HepG2 (cell line): ENCODE data around the gene MASP1. TPM values are rescaled to one million over a fixed set of nuclear protein-coding genes. Genes with fewer than 3 reads are reported as not detected.
A peak's percentile ranks its signal among the peaks of the same experiment; 100 is the strongest.

Experiments
- CBX5 ChIP-seq: sonication (generic); formaldehyde crosslinking; IDR thresholded peaks from 2 replicates; pipeline ENCODE4 v1.4.0; 2020; ENCODE audit warnings: missing genetic modification reagents, borderline replicate concordance
- EEA1 ChIP-seq: sonication (generic); formaldehyde crosslinking; IDR thresholded peaks from 2 replicates; pipeline ENCODE4 v1.5.1; 2020; ENCODE audit warnings: mild to moderate bottlenecking, missing genetic modification reagents, borderline replicate concordance
- FIP1L1 ChIP-seq: fragments of 200-400 bp; formaldehyde crosslinking; IDR thresholded peaks from 2 replicates; pipeline ENCODE4 v1.6.1; 2018; ENCODE audit warnings: low read depth, mild to moderate bottlenecking, low read length, moderate library complexity, borderline replicate concordance; ENCODE audit not compliant: insufficient read depth
- ISX ChIP-seq: sonication (generic); formaldehyde crosslinking; conservative IDR thresholded peaks from 2 replicates; pipeline ENCODE4 v1.5.0; 2020; ENCODE audit warnings: missing genetic modification reagents
- KLF6 ChIP-seq: IDR thresholded peaks from 2 replicates; pipeline ENCODE4 v1.8.0; 2016; ENCODE audit warnings: missing biosample characterization, missing genetic modification reagents
- KMT2A ChIP-seq: sonication (generic); formaldehyde crosslinking; IDR thresholded peaks from 2 replicates; pipeline ENCODE4 v1.4.0; 2020; ENCODE audit warnings: missing genetic modification reagents
- MED13 ChIP-seq: sonication (generic); formaldehyde crosslinking; IDR thresholded peaks from 2 replicates; pipeline ENCODE4 v1.5.0; 2020; ENCODE audit warnings: missing genetic modification reagents
- MXI1 ChIP-seq: IDR thresholded peaks from 3 replicates; pipeline ENCODE4 v1.6.1; 2012; ENCODE audit warnings: low read depth, low read length, inconsistent platforms, borderline replicate concordance
- TBX3 ChIP-seq: fragments of 450-650 bp; IDR thresholded peaks from 2 replicates; pipeline ENCODE4 v1.6.1; 2017; ENCODE audit warnings: antibody characterized with exemption, mild to moderate bottlenecking, inconsistent platforms, borderline replicate concordance
- ZKSCAN5 ChIP-seq: sonication (generic); formaldehyde crosslinking; IDR thresholded peaks from 2 replicates; pipeline ENCODE4 v1.5.1; 2020; ENCODE audit warnings: mild to moderate bottlenecking, missing genetic modification reagents
- ZNF10 ChIP-seq: sonication (generic); formaldehyde crosslinking; IDR thresholded peaks from 2 replicates; pipeline ENCODE4 v1.4.0; 2020; ENCODE audit warnings: mild to moderate bottlenecking, low read depth, missing genetic modification reagents, borderline replicate concordance
- ZNF30 ChIP-seq: sonication (generic); formaldehyde crosslinking; IDR thresholded peaks from 2 replicates; pipeline ENCODE4 v1.5.0; 2020; ENCODE audit warnings: mild to moderate bottlenecking, missing genetic modification reagents
- ZNF678 ChIP-seq: sonication (generic); formaldehyde crosslinking; IDR thresholded peaks from 2 replicates; pipeline ENCODE4 v1.4.0; 2020; ENCODE audit warnings: mild to moderate bottlenecking, missing genetic modification reagents
- ZNF747 ChIP-seq: sonication (generic); formaldehyde crosslinking; IDR thresholded peaks from 2 replicates; pipeline ENCODE4 v1.8.1; 2023; ENCODE audit warnings: missing genetic modification reagents, mild to moderate bottlenecking, borderline replicate concordance
- polyA plus RNA-seq, 8 experiments: library from polyadenylated mRNA; depleted of rRNA in 3 of 8; stranded (reverse) in 7 of 8; unstranded in 1 of 8; fragments of >200 nt; fragmentation: Illumina TruSeq in 4 of 8; extraction: Trizol in 4 of 8; gene quantifications; 2 replicates each; pipeline versions ENCODE4 v1.2.1 to v1.2.3, GENCODE V29; 2011 to 2016; ENCODE audit warnings: low read depth in 4 of 8, missing spikeins in 1 of 8, mixed read lengths in 1 of 8; ENCODE audit not compliant: insufficient read depth in 1 of 8
- total RNA-seq, 5 experiments: library from RNA; depleted of rRNA; stranded (reverse); fragments of >200 nt; fragmentation: Illumina TruSeq; extraction: Trizol; gene quantifications; 2 replicates each; pipeline ENCODE4 v1.2.3, GENCODE V29; 2016; ENCODE audit warnings: low read depth in 1 of 5
- TF ChIP-seq, protein P1 (sequence below): IDR thresholded peaks from 2 replicates; pipeline ENCODE4 v1.6.1; 2016; ENCODE audit warnings: missing compliant biosample characterization, missing genetic modification reagents, borderline replicate concordance
- TF ChIP-seq, protein P2 (sequence below): sonication (generic); formaldehyde crosslinking; conservative IDR thresholded peaks from 2 replicates; pipeline ENCODE4 v1.4.0; 2020; ENCODE audit warnings: missing genetic modification reagents
- TF ChIP-seq, protein P3 (sequence below): sonication (generic); formaldehyde crosslinking; IDR thresholded peaks from 2 replicates; pipeline ENCODE4 v1.4.0; 2020; ENCODE audit warnings: mild to moderate bottlenecking, missing genetic modification reagents
- TF ChIP-seq, protein P4 (sequence below): sonication (generic); formaldehyde crosslinking; IDR thresholded peaks from 2 replicates; pipeline ENCODE4 v1.5.0; 2020; ENCODE audit warnings: missing genetic modification reagents
- TF ChIP-seq, protein P5 (sequence below): sonication (generic); formaldehyde crosslinking; IDR thresholded peaks from 2 replicates; pipeline ENCODE4 v1.8.1; 2022; ENCODE audit warnings: low read depth, mild to moderate bottlenecking, missing genetic modification reagents
- TF ChIP-seq, protein P6 (sequence below): sonication (generic); formaldehyde crosslinking; IDR thresholded peaks from 2 replicates; pipeline ENCODE4 v1.5.0; 2020; ENCODE audit warnings: missing genetic modification reagents

The MASP1 gene
- total and polyA plus RNA-seq, 2 of the 13 experiments (the other 11 are each of a cell fraction or from before 2014, with no cell fraction given): 10.8 to 56.0 TPM

DNA sequence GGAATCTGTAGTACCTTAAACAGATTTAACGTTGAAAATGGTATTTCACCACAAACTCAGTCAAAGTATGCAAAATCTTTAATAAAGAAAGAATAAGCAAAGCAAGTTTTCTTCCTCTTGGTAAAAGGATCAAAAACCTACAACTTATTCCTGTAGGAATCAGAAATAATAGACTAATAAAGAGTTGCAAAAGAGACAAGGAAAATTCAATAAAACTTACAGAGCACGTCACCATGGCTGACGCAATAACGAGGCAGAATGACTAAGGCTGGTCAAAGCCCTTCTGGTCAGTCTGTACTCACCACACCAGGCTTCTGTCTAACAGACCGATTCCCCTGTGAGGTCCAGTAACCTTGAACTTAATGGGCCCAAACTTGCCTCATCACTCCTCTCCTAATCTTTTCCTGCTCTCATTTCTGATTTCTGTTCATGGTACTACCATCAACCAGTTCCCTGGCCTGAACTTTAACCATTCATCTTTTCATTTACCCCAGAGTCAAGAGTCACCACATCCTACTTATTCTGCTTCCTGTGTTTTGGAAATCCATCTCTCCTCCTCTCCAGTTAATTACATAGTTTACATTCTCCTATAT lies 5.0 kb downstream of the MASP1 start (continued):
- TF ChIP-seq, protein P1, sequence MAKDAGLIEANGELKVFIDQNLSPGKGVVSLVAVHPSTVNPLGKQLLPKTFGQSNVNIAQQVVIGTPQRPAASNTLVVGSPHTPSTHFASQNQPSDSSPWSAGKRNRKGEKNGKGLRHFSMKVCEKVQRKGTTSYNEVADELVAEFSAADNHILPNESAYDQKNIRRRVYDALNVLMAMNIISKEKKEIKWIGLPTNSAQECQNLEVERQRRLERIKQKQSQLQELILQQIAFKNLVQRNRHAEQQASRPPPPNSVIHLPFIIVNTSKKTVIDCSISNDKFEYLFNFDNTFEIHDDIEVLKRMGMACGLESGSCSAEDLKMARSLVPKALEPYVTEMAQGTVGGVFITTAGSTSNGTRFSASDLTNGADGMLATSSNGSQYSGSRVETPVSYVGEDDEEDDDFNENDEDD (CRISPR knock-in tag): no peak; the same call in 1 of the 2 replicates
- TF ChIP-seq, protein P2, sequence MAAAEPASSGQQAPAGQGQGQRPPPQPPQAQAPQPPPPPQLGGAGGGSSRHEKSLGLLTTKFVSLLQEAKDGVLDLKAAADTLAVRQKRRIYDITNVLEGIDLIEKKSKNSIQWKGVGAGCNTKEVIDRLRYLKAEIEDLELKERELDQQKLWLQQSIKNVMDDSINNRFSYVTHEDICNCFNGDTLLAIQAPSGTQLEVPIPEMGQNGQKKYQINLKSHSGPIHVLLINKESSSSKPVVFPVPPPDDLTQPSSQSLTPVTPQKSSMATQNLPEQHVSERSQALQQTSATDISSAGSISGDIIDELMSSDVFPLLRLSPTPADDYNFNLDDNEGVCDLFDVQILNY: no peak
- TF ChIP-seq MXI1 (no peak; the same call in 2 of the 3 replicates), ZNF678 (CRISPR knock-in tag) (no peak), ZNF30 (CRISPR knock-in tag) (no peak), FIP1L1 (no peak), ZKSCAN5 (CRISPR knock-in tag) (no peak), KMT2A (CRISPR knock-in tag) (peak; percentile 42; the same call in 1 of the 2 replicates), KLF6 (no peak), EEA1 (CRISPR knock-in tag) (no peak), ZNF747 (CRISPR knock-in tag) (no peak), ISX (CRISPR knock-in tag) (no peak), ZNF10 (CRISPR knock-in tag) (no peak), CBX5 (CRISPR knock-in tag) (peak; percentile 73; the same call in 1 of the 2 replicates), TBX3 (no peak), MED13 (CRISPR knock-in tag) (no peak)
- TF ChIP-seq, protein P3, sequence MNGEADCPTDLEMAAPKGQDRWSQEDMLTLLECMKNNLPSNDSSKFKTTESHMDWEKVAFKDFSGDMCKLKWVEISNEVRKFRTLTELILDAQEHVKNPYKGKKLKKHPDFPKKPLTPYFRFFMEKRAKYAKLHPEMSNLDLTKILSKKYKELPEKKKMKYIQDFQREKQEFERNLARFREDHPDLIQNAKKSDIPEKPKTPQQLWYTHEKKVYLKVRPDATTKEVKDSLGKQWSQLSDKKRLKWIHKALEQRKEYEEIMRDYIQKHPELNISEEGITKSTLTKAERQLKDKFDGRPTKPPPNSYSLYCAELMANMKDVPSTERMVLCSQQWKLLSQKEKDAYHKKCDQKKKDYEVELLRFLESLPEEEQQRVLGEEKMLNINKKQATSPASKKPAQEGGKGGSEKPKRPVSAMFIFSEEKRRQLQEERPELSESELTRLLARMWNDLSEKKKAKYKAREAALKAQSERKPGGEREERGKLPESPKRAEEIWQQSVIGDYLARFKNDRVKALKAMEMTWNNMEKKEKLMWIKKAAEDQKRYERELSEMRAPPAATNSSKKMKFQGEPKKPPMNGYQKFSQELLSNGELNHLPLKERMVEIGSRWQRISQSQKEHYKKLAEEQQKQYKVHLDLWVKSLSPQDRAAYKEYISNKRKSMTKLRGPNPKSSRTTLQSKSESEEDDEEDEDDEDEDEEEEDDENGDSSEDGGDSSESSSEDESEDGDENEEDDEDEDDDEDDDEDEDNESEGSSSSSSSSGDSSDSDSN: 0 out of 2 replicates have a peak, but pooled peaks have one; percentile 23
- TF ChIP-seq, protein P4, sequence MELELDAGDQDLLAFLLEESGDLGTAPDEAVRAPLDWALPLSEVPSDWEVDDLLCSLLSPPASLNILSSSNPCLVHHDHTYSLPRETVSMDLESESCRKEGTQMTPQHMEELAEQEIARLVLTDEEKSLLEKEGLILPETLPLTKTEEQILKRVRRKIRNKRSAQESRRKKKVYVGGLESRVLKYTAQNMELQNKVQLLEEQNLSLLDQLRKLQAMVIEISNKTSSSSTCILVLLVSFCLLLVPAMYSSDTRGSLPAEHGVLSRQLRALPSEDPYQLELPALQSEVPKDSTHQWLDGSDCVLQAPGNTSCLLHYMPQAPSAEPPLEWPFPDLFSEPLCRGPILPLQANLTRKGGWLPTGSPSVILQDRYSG (CRISPR knock-in tag): no peak
- TF ChIP-seq, protein P5, sequence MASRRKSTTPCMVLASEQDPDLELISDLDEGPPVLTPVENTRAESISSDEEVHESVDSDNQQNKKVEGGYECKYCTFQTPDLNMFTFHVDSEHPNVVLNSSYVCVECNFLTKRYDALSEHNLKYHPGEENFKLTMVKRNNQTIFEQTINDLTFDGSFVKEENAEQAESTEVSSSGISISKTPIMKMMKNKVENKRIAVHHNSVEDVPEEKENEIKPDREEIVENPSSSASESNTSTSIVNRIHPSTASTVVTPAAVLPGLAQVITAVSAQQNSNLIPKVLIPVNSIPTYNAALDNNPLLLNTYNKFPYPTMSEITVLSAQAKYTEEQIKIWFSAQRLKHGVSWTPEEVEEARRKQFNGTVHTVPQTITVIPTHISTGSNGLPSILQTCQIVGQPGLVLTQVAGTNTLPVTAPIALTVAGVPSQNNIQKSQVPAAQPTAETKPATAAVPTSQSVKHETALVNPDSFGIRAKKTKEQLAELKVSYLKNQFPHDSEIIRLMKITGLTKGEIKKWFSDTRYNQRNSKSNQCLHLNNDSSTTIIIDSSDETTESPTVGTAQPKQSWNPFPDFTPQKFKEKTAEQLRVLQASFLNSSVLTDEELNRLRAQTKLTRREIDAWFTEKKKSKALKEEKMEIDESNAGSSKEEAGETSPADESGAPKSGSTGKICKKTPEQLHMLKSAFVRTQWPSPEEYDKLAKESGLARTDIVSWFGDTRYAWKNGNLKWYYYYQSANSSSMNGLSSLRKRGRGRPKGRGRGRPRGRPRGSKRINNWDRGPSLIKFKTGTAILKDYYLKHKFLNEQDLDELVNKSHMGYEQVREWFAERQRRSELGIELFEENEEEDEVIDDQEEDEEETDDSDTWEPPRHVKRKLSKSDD (CRISPR knock-in tag): 0 out of 2 replicates have a peak, but pooled peaks have one; percentile 47
- TF ChIP-seq, protein P6, sequence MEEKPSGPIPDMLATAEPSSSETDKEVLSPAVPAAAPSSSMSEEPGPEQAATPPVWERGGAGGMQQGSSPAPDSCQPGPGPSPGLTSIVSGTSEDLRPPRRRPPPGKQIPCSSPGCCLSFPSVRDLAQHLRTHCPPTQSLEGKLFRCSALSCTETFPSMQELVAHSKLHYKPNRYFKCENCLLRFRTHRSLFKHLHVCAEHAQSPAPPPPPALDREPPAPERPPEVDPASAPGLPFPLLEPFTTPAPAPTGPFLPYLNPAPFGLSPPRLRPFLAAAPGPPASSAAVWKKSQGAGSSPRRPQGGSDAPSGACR (CRISPR knock-in tag): no peak
